ENCODE data around the gene DOK4.
A peak's percentile ranks its signal among the peaks of the same experiment; 100 is the strongest.

DOK4 gene

GRCh38 chr16:57531635-57532265 is 45.5 kb upstream of the DOK4 start:
- no peak for DNase-seq (ENCODE audit: low read depth)
- H3K4me3 ChIP-seq (ENCODE audit: low read length) = no peak overlapping the region
- TF ChIP-seq CTCF (conservative IDR thresholded peaks at IDR 0.05; ENCODE audit: low read length) = no peak

DNA sequence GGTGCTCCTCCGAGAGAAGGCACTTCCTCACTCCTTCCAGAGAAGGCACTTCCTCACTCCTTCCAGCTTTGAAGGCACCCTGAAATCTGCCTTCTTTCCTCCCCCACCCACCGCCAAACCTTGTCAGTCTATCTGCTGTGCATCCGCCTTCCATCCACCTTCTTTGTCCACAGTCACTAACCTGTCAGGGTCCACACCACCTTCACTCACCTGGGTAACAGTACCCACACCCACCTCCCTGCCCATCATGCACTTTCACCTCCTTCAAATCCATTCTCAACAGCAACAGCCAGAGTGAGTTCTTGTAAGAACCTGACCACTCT is 44.9 kb upstream of the DOK4 start:
- TF ChIP-seq CTCF (conservative IDR thresholded peaks at IDR 0.05; ENCODE audit: low read length) = no peak
- DNase-seq (ENCODE audit: low read depth) = no peak
- no peak overlapping the region for H3K4me3 ChIP-seq (ENCODE audit: low read length)

- DNase-seq (ENCODE audit: low read depth) = no peak
- H3K4me3 ChIP-seq (ENCODE audit: low read length) = no peak overlapping the region
- TF ChIP-seq CTCF (conservative IDR thresholded peaks at IDR 0.05; ENCODE audit: low read length) = no peak
These were observed 44.4 kb upstream of the DOK4 start for GRCh38 chr16:57530522-57531252.

- no peak for TF ChIP-seq CTCF (conservative IDR thresholded peaks at IDR 0.05; ENCODE audit: low read length)
- peak; percentile 38 for DNase-seq (ENCODE audit: low read depth)
- H3K4me3 ChIP-seq (ENCODE audit: low read length) = no peak overlapping the region
These were observed 43.8 kb upstream of the DOK4 start for GRCh38 chr16:57530104-57530521.

DNA sequence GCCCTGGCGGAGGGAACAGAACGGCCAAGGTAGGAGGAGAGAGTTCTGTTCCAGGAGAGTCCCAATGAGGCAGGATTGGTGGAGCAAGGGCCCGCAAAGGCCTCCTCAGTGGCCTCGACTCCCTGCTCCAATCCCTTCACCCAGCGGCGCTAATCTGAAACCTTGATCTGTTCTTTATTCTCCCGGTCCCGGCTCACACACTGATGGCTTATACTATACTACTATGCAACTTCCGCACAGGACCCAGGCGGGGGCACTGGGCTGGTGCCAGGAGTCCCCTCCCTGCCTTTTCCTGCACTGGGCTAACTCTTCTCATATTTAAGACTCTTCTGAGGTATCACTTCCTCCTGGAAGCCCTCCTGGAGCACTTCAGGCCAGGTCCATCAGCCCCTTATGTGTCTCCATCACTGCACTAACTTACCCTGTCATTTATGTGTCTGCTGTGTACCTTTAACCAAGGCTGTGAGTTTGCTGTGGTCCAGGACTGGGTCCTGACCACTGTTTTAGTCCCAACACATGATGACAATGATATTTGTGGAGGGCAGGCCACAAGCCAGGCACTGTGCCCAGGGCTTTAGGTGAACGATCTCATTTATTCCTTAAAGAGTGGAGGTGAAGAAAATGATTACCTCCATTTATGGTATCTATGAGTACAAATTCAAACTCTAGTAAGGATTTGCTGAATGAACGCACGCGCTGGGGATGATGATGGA is 43.3 kb upstream of the DOK4 start:
- H3K4me3 ChIP-seq (ENCODE audit: low read length) = no peak overlapping the region
- DNase-seq (ENCODE audit: low read depth) = no peak

DNA sequence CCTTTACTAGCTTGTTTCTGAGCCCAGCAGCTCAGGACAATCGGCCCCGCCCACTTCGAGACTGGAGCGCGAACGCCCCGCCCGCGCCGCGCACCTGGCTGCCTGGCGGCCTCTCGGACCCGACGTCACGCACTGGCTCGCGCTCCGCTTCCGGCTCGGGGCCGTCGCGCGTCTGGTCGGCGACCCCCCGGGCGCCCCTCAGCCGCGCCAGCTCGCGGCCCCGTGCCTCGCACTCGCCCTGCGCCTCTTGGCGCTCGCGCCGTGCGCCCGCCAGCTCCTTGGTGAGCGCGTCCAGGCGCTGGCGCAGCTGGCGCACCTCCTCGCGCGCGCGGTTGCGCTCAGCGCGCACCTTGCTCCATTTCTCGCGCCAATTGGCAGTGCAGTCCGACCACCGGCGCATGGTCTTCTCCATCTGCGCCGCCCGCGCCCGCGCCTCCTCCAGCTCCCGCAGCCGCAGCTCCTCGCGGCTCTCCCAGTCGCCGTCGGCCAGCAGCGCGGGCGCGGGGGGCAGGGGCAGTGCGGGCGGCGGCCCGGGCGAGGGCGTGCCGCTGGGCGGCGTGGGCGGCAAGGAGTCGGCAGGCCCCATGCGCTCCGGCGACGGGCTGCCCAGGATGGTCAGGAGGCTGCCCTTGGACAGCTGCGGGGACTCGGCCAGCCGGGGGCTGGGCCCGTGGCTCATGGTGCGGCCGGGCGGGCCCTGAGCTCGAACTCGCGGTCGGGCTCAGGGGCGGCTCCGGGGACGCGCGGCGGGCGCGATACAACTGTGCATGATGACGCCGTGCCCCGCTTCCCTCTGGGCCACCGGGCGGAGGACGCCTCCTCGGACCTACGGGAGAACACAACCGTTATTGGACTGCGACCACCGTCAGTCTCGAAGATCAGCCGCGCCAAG is 42.5 kb upstream of the DOK4 start:
- no peak overlapping the region for H3K4me3 ChIP-seq (ENCODE audit: low read length)
- TF ChIP-seq CTCF (conservative IDR thresholded peaks at IDR 0.05; ENCODE audit: low read length) = no peak
- no peak for DNase-seq (ENCODE audit: low read depth)

More for the DNA sequence above, 43.3 kb upstream of the DOK4 start:
- no peak for TF ChIP-seq CTCF (conservative IDR thresholded peaks at IDR 0.05; ENCODE audit: low read length)
